ENCODE results near the gene FAT1.

GRCh38 chr4:186622788-186623464 lies 100.7 kb downstream of the FAT1 start:
- no peak for TF ChIP-seq CTCF (IDR thresholded peaks at IDR 0.05)
- no peak for TF ChIP-seq EP300 (IDR thresholded peaks at IDR 0.05)
- no peak for TF ChIP-seq POLR2AphosphoS5 (IDR thresholded peaks at IDR 0.05)
- no peak for TF ChIP-seq POLR2A (IDR thresholded peaks at IDR 0.05)
